Activated T-helper 1 cell treated with Interleukin-2 at 50 U/mL for 16 hours (primary cell): ENCODE results near the gene TRIO.
"Not testable (repeated sequence)": the region's sequence is repeated elsewhere in the genome, so short reads cannot be mapped to it uniquely, and the experiment has no call there.

ENCODE experiments used
- DNase-seq: peaks from one replicate; pipeline ENCODE4 v3.0.0-alpha.2; 2020; ENCODE audit warnings: low read depth

Gene TRIO

GRCh38 chr5:14510156-14510734 is 367.1 kb downstream of the TRIO start:
- no peak for DNase-seq

DNA sequence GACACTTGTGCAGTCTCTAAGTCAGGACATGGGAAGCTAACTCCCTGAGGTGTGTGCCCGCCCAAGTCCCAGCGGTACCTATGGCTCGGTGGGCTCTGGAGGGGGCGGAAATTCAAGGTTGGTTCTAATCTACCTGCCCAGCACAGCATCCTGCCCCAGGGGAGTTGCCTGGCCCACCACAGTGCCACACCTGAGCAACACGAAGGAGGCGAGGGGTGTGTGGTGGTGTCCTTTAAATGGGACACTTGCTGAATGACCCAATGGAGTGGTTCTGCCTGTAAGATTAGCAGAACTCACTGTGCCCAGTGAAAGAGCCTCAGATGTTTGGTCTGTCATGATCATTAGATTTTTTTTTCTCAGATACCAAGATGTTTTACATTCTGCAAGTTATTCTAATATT is 367.7 kb downstream of the TRIO start:
- DNase-seq = no peak

DNA sequence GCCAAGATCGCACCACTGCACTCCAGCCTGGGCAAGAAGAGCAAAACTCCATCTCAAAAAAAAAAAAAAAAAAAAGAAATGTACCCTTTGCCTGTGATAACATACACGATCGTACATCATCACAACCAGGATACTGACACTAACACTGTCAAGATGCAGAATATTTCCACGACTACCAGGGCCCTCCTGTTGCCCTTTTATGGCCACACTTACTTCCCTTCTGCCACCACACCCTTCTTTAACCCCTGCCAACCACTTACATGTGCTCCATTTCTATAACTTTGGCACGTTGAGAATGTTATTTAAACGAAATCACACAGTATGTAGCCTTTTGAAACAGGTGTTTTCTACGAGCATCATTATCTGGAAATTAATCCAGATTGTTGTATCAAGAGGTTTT is 369.4 kb downstream of the TRIO start:
- DNase-seq = no peak

DNA sequence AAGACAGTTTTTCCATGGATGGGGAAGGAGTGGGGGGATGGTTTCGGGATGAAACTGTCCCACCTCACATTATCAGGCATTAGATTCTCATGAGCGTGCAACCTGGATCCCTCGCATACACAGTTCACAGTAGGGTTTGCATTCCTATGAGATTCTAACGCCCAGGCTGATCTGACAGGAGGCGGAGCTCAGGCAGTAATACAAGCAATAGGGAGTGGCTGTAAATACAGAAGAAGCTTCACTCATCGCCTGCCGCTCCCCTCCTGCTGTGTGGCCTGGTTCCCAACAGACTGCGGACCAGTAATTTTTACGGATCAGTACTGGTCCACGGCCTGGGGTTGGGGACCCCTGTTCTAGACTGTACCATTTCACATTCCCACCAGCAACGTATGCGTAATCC is 370.1 kb downstream of the TRIO start:
- no peak for DNase-seq

DNA sequence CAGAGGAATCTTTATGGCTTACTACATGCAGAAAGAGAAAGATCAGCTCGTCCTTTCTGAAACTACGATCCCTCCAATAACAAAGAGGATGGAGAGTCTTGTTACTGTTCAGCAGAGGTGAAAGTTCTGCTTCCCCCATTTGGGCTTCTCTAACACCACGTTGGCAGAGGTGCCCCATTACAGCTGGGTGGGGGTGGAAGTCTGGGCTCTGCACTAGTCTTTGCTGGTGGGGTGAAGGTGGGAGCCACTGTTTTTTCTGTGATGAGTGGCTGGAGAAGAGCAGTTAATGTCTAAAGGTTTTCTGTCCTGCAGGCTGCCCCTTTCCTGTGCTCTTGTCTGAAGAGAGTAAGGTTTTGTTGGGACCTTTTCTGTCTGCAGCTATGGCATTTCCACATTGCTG is 373.8 kb downstream of the TRIO start:
- no peak for DNase-seq

- no peak for DNase-seq
Measured at GRCh38 chr5:14518638-14519037, 375.5 kb downstream of the TRIO start.

GRCh38 chr5:14521748-14522147 is 378.6 kb downstream of the TRIO start:
- DNase-seq = no peak

GRCh38 chr5:14522721-14523120 is 379.6 kb downstream of the TRIO start:
- no peak for DNase-seq

- DNase-seq = no peak
Measured at GRCh38 chr5:14523243-14524034, 380.3 kb downstream of the TRIO start.

DNA sequence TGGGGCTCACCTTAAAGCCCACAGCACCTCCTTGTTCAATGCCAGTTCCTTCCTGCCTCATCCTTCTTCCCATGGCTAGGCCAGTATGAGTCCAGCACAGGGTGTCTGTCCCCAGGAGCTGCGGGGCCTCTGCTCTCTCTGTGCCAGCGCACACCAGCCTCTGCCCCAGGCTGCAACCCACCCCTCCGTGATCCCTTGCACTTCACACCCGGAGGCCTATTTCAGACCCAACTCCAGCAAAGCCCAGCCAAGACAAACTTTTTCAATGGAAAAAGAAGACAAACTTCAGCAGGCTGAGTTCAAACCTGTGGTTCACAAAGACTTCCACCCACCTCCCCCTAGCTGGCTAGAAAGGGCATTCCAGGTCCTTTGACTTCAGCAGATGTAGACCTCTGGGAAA is 382.3 kb downstream of the TRIO start:
- DNase-seq = no peak

DNA sequence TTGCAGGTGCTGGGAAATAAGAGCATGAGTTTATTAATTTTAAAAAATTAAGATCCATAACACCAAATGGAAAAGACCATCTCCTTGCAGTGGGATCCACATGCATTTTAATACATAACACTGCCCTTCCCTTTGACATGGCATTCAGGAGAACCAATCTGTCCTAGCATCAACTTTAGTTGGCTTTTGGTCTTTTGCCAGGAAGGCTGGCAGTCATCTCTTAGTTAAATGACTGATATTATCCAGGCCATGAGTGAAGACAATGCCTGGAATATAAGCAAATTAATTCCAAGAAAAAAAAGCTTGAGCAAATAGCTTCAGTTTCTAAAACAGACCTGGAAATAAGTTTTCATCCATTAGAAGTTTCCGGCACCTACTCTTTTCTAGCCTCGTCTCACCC is 383.4 kb downstream of the TRIO start:
- DNase-seq = no peak

- DNase-seq = no peak
Measured at GRCh38 chr5:14528115-14528514, 385.0 kb downstream of the TRIO start.

DNA sequence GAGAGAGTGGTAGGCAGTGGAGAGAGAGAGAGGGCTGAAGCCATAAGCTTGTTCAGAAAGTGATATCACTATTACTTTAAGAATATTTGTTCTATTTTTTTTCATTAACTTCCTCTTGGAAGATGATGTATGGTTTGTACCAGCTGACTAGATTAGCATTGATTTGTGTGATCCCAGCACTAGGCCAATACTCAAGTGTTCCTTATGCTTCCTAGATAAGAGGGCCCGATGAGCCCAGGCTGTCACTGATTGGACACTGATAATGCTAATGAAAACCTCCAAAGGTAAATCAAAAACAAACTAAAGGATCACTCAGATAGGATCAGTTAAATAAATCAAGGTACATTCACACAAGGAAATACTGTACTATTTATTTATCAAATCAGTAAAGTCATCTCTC is 385.8 kb downstream of the TRIO start:
- no peak for DNase-seq

DNA sequence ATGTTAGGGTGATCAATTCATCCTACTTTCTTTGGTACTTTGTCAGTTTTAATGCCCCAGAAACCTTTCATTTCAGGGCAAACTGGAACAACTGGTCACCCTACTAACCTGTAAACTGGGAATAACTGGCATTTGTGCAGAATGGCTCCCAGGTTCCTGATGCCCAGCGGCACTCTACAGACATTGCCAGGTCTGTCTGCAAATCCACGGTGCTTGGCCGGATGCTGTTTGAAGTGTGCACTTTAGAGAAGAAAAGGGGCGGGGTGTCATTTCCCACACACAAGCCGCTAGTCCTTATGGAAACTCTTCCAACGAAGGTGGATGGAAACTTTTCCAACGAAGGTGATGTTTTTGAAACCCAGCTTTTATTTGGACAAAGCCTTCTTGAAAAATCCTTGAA is 388.5 kb downstream of the TRIO start:
- no peak for DNase-seq

DNA sequence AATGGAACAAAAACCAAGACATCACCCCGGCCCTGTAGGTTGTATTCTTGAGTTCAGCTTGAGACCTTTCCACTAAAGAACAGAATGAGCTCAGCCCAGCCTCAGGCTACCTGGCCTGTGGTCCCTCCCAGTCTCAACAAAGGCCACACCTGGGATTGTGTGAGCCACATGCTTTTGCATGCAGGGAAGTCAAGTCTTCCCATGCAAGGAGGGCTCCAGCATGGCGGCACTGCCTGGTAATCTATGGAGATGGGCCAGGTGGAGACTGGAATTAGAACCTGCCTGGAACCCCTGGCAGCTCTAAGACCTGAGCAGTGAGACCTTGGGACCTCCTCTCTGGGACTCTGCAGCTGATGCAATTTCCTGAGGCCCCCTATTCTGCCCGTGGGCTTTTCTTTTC is 389.0 kb downstream of the TRIO start:
- no peak for DNase-seq

- DNase-seq = no peak
Measured at GRCh38 chr5:14534773-14535172, 391.6 kb downstream of the TRIO start.

- DNase-seq = no peak
Measured at GRCh38 chr5:14545308-14545707, 402.2 kb downstream of the TRIO start.

- DNase-seq = no peak
Measured at GRCh38 chr5:14545862-14546261, 402.7 kb downstream of the TRIO start.

DNA sequence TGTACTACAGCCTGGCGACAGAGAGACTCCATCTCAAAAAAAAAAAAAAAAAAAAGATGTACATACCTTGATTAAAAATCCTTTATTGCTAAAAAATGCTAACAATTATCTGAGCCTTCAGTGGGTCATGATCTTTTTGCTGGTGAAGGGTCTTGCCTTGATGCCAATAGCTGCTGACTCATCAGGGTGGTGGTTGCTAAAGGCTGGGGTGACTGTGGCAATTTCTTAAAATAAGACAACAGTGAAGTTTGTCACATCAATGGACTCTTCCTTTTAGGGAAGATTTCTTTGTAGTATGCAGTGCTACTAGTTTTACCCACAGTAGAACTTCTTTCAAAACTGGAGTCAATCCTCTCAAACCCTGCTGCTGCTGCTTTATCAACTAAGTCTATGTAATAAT is 404.5 kb downstream of the TRIO start:
- DNase-seq = no peak

DNA sequence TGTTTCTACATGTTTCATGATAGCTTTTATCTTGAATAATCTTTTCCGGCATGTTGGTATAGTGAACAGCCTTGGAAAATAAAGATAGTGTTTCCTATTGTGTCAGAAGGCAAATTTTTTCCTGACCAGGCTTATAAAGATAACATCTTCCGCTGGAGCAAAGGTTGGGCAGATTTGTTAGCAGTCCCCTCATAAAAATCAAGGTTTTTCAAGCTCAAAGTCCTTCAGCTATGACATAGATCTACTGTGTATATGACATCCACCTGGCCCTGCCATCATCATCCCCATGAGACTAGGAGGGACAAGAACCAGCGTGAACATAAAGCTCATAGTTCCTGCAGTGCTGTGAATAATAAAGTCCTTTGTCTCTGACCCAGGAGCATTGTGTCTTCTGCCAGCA is 408.1 kb downstream of the TRIO start:
- DNase-seq = no peak

- no peak for DNase-seq
Measured at GRCh38 chr5:14552017-14552416, 408.9 kb downstream of the TRIO start.

- DNase-seq = not testable (repeated sequence)
Measured at GRCh38 chr5:14554288-14554687, 411.1 kb downstream of the TRIO start.

DNA sequence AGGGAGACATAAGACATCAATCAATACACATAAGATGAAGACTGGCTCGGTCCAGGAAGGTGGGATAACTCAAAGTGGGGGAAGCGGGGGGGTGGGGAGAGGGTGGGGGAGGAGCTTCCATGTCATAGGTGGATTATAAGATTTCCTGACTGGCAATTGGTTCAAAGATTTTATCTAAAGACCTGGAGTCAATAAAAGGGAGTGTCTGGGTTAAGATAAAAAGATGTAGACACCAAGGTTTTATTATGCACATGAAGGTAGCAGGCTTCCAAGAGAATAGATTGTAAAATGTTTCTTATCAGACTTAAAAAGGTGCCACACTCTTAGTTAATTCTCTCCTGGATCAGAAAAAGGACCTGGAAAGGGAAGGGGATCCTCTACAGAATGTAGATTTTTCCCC is 412.9 kb downstream of the TRIO start:
- DNase-seq = no peak

DNA sequence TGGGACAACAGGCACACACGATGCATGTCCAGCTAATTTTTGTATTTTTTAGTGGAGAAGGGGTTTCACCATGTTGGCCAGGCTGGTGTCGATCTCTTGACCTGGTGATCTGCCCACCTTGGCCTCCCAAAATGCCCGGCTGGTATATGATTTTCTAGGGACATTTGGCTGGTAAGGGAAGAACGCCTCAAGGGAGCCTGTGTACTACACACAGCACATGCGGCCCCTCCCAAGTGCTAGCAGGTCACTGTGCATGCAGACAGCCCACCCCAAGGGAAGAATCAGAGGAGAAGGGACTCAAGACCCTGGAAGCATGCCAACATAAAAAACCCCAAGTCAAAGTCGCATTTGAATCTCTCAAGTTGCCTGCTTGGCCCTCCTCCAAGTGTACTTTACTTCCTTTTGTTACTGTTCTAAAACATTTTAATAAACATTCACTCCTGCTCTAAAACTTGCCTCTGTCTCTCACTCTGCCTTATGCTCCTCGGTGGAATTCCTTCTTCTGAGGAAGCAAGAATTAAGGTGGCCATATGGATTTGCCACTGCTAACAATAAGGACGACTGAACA is 414.1 kb downstream of the TRIO start:
- DNase-seq = no peak
